Measurements from ENCODE around the gene PACSIN1.

PACSIN1 gene

GRCh38 chr6:34544776-34545471, 79.0 kb downstream of the PACSIN1 start (continued):
- TF ChIP-seq PRDM6 (tag by site-specific recombination; IDR thresholded peaks at IDR 0.05) (no peak), ZNF571 (tag by site-specific recombination; IDR thresholded peaks at IDR 0.05) (no peak), EGR2 (tag by site-specific recombination; IDR thresholded peaks at IDR 0.05; ENCODE audit: low read depth) (peak; percentile 65), SP7 (tag by site-specific recombination; IDR thresholded peaks at IDR 0.05) (no peak), ZNF792 (tag by site-specific recombination; IDR thresholded peaks at IDR 0.05) (no peak), ZNF302 (tag by site-specific recombination; IDR thresholded peaks at IDR 0.05; ENCODE audit: low read depth) (no peak), ZNF548 (tag by site-specific recombination; IDR thresholded peaks at IDR 0.05) (no peak), ZNF155 (tag by site-specific recombination; IDR thresholded peaks at IDR 0.05) (no peak)

- H3K4me3 ChIP-seq (ENCODE audit: low read depth, low read length): no peak overlapping the region
- H3K9me3 ChIP-seq (ENCODE audit: control insufficient read depth, insufficient read depth, low read depth, low read length): no peaks in the 10 kb centered on the region
- H3K36me3 ChIP-seq (ENCODE audit: control insufficient read depth in 2 of 2, insufficient read depth in 1 of 2, low read length in 2 of 2): no peaks in the 10 kb centered on the region
- ChIA-PET CTCF (interaction anchor here (0.5 to 1.6 kb wide), 3 partner anchors 19 to 320 kb away, joined by 3 read pairs; no protein-coding TSS in a partner anchor), POLR2A (no interaction called here)
- H3K27ac ChIP-seq (ENCODE audit: extremely low read depth, low read depth, low read length): no peak overlapping the region
- TF ChIP-seq KLF17 (tag by site-specific recombination; IDR thresholded peaks at IDR 0.05) (peak; percentile 41; the same call in 1 of the 2 replicates), ZBTB48 (tag by site-specific recombination; IDR thresholded peaks at IDR 0.05) (no peak), ZNF692 (tag by site-specific recombination; IDR thresholded peaks at IDR 0.05) (peak; percentile 59; the same call in 1 of the 2 replicates), ZNF768 (tag by site-specific recombination; IDR thresholded peaks at IDR 0.05) (no peak), KLF1 (tag by site-specific recombination; IDR thresholded peaks at IDR 0.05) (0 out of 2 replicates have a peak, but pooled peaks have one; percentile 45)
- no peaks in the 10 kb centered on the region for H3K4me1 ChIP-seq (ENCODE audit: control insufficient read depth, insufficient read depth, low read length)
Observed at GRCh38 chr6:34546551-34547321, 80.9 kb downstream of the PACSIN1 start.

GRCh38 chr6:34547701-34548644, 82.1 kb downstream of the PACSIN1 start:
- Histone ChIP-seq H3K4me1 (ENCODE audit: control insufficient read depth, insufficient read depth, low read length) (no peaks in the 10 kb centered on the region), H3K4me3 (ENCODE audit: low read depth, low read length) (no peak overlapping the region), H3K36me3 (ENCODE audit: control insufficient read depth in 2 of 2, insufficient read depth in 1 of 2, low read length in 2 of 2) (no peaks in the 10 kb centered on the region), H3K9me3 (ENCODE audit: control insufficient read depth, insufficient read depth, low read depth, low read length) (no peaks in the 10 kb centered on the region), H3K27ac (ENCODE audit: extremely low read depth, low read depth, low read length) (no peak overlapping the region)
- no peak for TF ChIP-seq ZNF121 (tag by site-specific recombination; IDR thresholded peaks at IDR 0.05)
- TF ChIP-seq ZNF16 (tag by site-specific recombination; IDR thresholded peaks at IDR 0.05; ENCODE audit: low read depth): peak; percentile 72
- TF ChIP-seq MZF1 (tag by site-specific recombination; IDR thresholded peaks at IDR 0.05; ENCODE audit: borderline replicate concordance): no peak
- no peak for TF ChIP-seq ZNF404 (tag by site-specific recombination; IDR thresholded peaks at IDR 0.05)
- no peak for TF ChIP-seq ZNF433 (tag by site-specific recombination; IDR thresholded peaks at IDR 0.05; ENCODE audit: low read depth)
- TF ChIP-seq ZNF626 (tag by site-specific recombination; IDR thresholded peaks at IDR 0.05): no peak
- ChIA-PET CTCF (interaction anchor here (1.6 kb wide), 1 partner anchor 298 kb away, joined by 3 read pairs; no protein-coding TSS in a partner anchor), POLR2A (no interaction called here)

Measured in HEK293 (cell line).